Tibial nerve (tissue), 4 donors: Measurements from ENCODE around the gene PHAF1. TPM values are rescaled to one million over a fixed set of nuclear protein-coding genes. Genes with fewer than 3 reads are reported as not detected.

ENCODE experiments used
- DNase-seq, 2 donors: peaks; one replicate each; pipeline ENCODE4 v3.0.0-alpha.2; 2019; ENCODE audit warnings: low spot score in 2 of 2
- H3K27ac ChIP-seq, 4 donors: fragments of 200-600 bp; sonication (generic) in 3 of 4; one replicate each; pipeline ENCODE4 v1.5.1; 2017 to 2019; ENCODE audit warnings: mild to moderate bottlenecking in 1 of 4
- H3K27me3 ChIP-seq, 2 donors: fragments of 200-600 bp; sonication (generic) in 1 of 2; one replicate each; pipeline versions ENCODE4 v1.5.1 to v1.6.0; 2017 to 2019
- H3K36me3 ChIP-seq, 3 donors: fragments of 200-600 bp; sonication (generic); one replicate each; pipeline ENCODE4 v1.5.1; 2018 to 2019
- H3K4me1 ChIP-seq, 4 donors: fragments of 200-600 bp; sonication (generic) in 3 of 4; one replicate each; pipeline ENCODE4 v1.5.1; 2017 to 2019
- H3K4me3 ChIP-seq, 4 donors: fragments of 200-600 bp; sonication (generic) in 3 of 4; one replicate each; pipeline ENCODE4 v1.5.1; 2017 to 2019; ENCODE audit warnings: mild to moderate bottlenecking in 1 of 4, moderate library complexity in 1 of 4
- H3K9me3 ChIP-seq, 4 donors: fragments of 200-600 bp; sonication (generic) in 3 of 4; one replicate each; pipeline ENCODE4 v1.5.1; 2017 to 2019
- CTCF ChIP-seq, 5 experiments: fragments of 200-600 bp in 3 of 5; fragments of 450-650 bp in 2 of 5; sonication (generic) in 3 of 5; IDR thresholded peaks; one replicate each; pipeline ENCODE4 v1.5.1; 2016 to 2019; ENCODE audit warnings: antibody characterized with exemption in 5 of 5, mild to moderate bottlenecking in 3 of 5, moderate library complexity in 2 of 5
- EP300 ChIP-seq, 2 donors: sonication (generic); formaldehyde crosslinking; IDR thresholded peaks; one replicate each; pipeline ENCODE4 v1.6.1; 2017; ENCODE audit warnings: antibody characterized with exemption in 2 of 2, mild to moderate bottlenecking in 1 of 2
- POLR2A ChIP-seq, 2 donors: fragments of 450-650 bp; IDR thresholded peaks; one replicate each; pipeline ENCODE4 v1.6.1; 2017; ENCODE audit warnings: antibody characterized with exemption in 2 of 2, mild to moderate bottlenecking in 2 of 2, moderate library complexity in 2 of 2
- WGBS, 2 donors: methylation state at CpG; one replicate each; pipeline ENCODE4 v1.1.5; 2018; 5-methylcytosine and 5-hydroxymethylcytosine counted together
- total RNA-seq, 4 donors: library from RNA; depleted of rRNA; stranded (reverse); fragments of >200 nt; gene quantifications; one replicate each; pipeline ENCODE4 v1.1.0, GENCODE V29; 2016

Gene PHAF1
- total RNA-seq, 4 donors from 2014 or later, result 22.2 to 34.5 (median 28.1) TPM

GRCh38 chr16:67190448-67191399 is 81.0 kb downstream of the PHAF1 start:
- H3K4me1 ChIP-seq, result peaks cover 0 to 41% (median 19%) of the 10 kb centered on the region in 4 donors
- 82% methylated on average over 13 of the region's 13 CpGs for WGBS, 2 donors
- H3K9me3 ChIP-seq, result no peaks in the 10 kb centered on the region
- no peak overlapping the region for H3K4me3 ChIP-seq
- TF ChIP-seq CTCF (IDR thresholded peaks at IDR 0.05), result no peak
- no peak for TF ChIP-seq POLR2A (IDR thresholded peaks at IDR 0.05)
- no peak for TF ChIP-seq EP300 (IDR thresholded peaks at IDR 0.05)
- DNase-seq, result no peak
- no peaks in the 10 kb centered on the region for H3K27me3 ChIP-seq
- peaks cover 2 to 19% (median 13%) of the 10 kb centered on the region in 3 donors for H3K36me3 ChIP-seq
- no peak overlapping the region for H3K27ac ChIP-seq

GRCh38 chr16:67191411-67191994 is 81.8 kb downstream of the PHAF1 start:
- no peak for DNase-seq
- H3K27me3 ChIP-seq, result no peaks in the 10 kb centered on the region
- H3K36me3 ChIP-seq, result peaks cover 2 to 26% (median 14%) of the 10 kb centered on the region in 3 donors
- peak overlapping the region in 1 of 4 donors; percentile 85 for H3K27ac ChIP-seq
- H3K4me1 ChIP-seq, result peaks cover 0 to 38% (median 17%) of the 10 kb centered on the region in 4 donors
- WGBS, 2 donors, result 23 to 29% methylated on average over 9 of the region's 9 CpGs
- H3K9me3 ChIP-seq, result no peaks in the 10 kb centered on the region
- H3K4me3 ChIP-seq, result peak overlapping the region in 3 of 4 donors; percentile 78 to 98 (median 85)
- no peak for TF ChIP-seq EP300 (IDR thresholded peaks at IDR 0.05)
- TF ChIP-seq POLR2A (IDR thresholded peaks at IDR 0.05), result no peak
- no peak for TF ChIP-seq CTCF (IDR thresholded peaks at IDR 0.05)

GRCh38 chr16:67191995-67192681 is 82.4 kb downstream of the PHAF1 start, which contains the start of gene E2F4:
Gene E2F4, plus strand, starts transcription at chr16:67192155. Its CDS starts 73 bp downstream, at chr16:67192228.
- H3K9me3 ChIP-seq, result no peaks in the 10 kb centered on the region
- no peaks in the 10 kb centered on the region for H3K27me3 ChIP-seq
- TF ChIP-seq EP300 (IDR thresholded peaks at IDR 0.05), result peak; percentile 93
- TF ChIP-seq CTCF (IDR thresholded peaks at IDR 0.05), result peak in 2 of 5 experiments; percentile 18 to 46
- TF ChIP-seq POLR2A (IDR thresholded peaks at IDR 0.05), result peak; percentile 18 to 74
- WGBS, 2 donors, result 0% methylated on average over 24 to 40 of the region's 54 CpGs
- peaks cover 0 to 41% (median 17%) of the 10 kb centered on the region in 4 donors for H3K4me1 ChIP-seq
- H3K27ac ChIP-seq, result peak within 1 kb of the TSS; percentile 40 to 85 (median 72)
- peaks cover 2 to 33% (median 20%) of the 10 kb centered on the region in 3 donors for H3K36me3 ChIP-seq
- peak within 1 kb of the TSS; percentile 78 to 100 (median 92) for H3K4me3 ChIP-seq
- DNase-seq, result peak; percentile 78

GRCh38 chr16:67192781-67193361 is 83.1 kb downstream of the PHAF1 start:
- TF ChIP-seq CTCF (IDR thresholded peaks at IDR 0.05) (no peak), POLR2A (IDR thresholded peaks at IDR 0.05) (no peak), EP300 (IDR thresholded peaks at IDR 0.05) (no peak)
- 36 to 39% methylated on average over 17 of the region's 17 CpGs for WGBS, 2 donors
- Histone ChIP-seq H3K36me3 (peaks cover 2 to 40% (median 27%) of the 10 kb centered on the region in 3 donors), H3K9me3 (no peaks in the 10 kb centered on the region), H3K27me3 (no peaks in the 10 kb centered on the region), H3K4me1 (peaks cover 0 to 49% (median 17%) of the 10 kb centered on the region in 4 donors), H3K4me3 (peak overlapping the region; percentile 78 to 100 (median 92)), H3K27ac (peak overlapping the region; percentile 40 to 85 (median 72))
- DNase-seq, result no peak
